ENCODE data around the gene LRRC27. TPM values are rescaled to one million over a fixed set of nuclear protein-coding genes. Genes with fewer than 3 reads are reported as not detected.

The LRRC27 gene
- polyA plus RNA-seq, 3 donors from 2014 or later: 3.8 to 8.5 (median 8.2) TPM

GRCh38 chr10:132296666-132297443 is 35.1 kb upstream of the LRRC27 start:
- Mint-ChIP-seq H3K27ac (no peak overlapping the region), H3K4me1 (peaks cover 0 to 5% of the 10 kb centered on the region in 2 donors)

GRCh38 chr10:132297526-132297925 is 34.5 kb upstream of the LRRC27 start:
- peaks cover 0 to 5% of the 10 kb centered on the region in 2 donors for H3K4me1 Mint-ChIP-seq
- peaks cover 0 to 2% (median 0%) of the 10 kb centered on the region in 6 donors for H3K9me3 Mint-ChIP-seq
- DNase-seq: no peak
- no peak overlapping the region for H3K4me3 Mint-ChIP-seq
- peaks cover 0 to 5% (median 2%) of the 10 kb centered on the region in 3 donors for H3K27me3 Mint-ChIP-seq (ENCODE audit: low read depth in 3 of 3)
- no peaks in the 10 kb centered on the region for H3K36me3 Mint-ChIP-seq
- H3K27ac Mint-ChIP-seq: no peak overlapping the region

More at GRCh38 chr10:132296666-132297443, 35.1 kb upstream of the LRRC27 start:
- DNase-seq: no peak
- no peaks in the 10 kb centered on the region for H3K36me3 Mint-ChIP-seq
- peaks cover 0 to 5% (median 2%) of the 10 kb centered on the region in 3 donors for H3K27me3 Mint-ChIP-seq (ENCODE audit: low read depth in 3 of 3)
- H3K4me3 Mint-ChIP-seq: no peak overlapping the region
- peaks cover 0 to 2% (median 0%) of the 10 kb centered on the region in 6 donors for H3K9me3 Mint-ChIP-seq

- Mint-ChIP-seq H3K4me3 (no peak overlapping the region), H3K36me3 (no peaks in the 10 kb centered on the region), H3K27me3 (ENCODE audit: low read depth in 3 of 3) (peaks cover 0 to 4% (median 2%) of the 10 kb centered on the region in 3 donors), H3K9me3 (peaks cover 0 to 2% (median 0%) of the 10 kb centered on the region in 6 donors), H3K27ac (no peak overlapping the region), H3K4me1 (peaks cover 0 to 5% of the 10 kb centered on the region in 2 donors)
- no peak for DNase-seq
Observed at GRCh38 chr10:132298038-132298881, 33.7 kb upstream of the LRRC27 start.

GRCh38 chr10:132299371-132300336 is 32.3 kb upstream of the LRRC27 start:
- no peak for DNase-seq
- Mint-ChIP-seq H3K27ac (no peak overlapping the region), H3K36me3 (no peaks in the 10 kb centered on the region), H3K27me3 (ENCODE audit: low read depth in 3 of 3) (peaks cover 0 to 4% (median 2%) of the 10 kb centered on the region in 3 donors), H3K4me3 (no peak overlapping the region), H3K4me1 (peaks cover 0 to 5% of the 10 kb centered on the region in 2 donors), H3K9me3 (no peaks in the 10 kb centered on the region)

DNA sequence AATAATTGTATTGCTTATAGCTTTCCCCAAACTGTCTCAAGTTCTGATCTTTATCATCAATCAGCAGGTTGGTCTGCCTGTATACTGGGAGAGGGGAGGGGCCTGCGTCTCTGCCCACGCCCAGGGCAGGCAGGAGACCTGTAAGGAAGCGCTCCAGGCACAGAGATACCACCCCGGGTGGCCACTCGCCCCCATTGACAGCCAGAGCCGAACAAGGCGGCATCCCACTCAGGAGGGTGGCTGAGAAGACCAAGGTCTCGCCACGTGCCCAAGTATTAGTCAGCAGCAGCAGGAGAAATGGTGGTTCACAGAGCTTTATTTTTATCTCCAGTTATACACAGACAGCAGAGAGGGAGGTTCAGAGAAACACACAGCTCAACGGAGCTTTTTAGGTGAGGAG is 31.4 kb upstream of the LRRC27 start:
- H3K4me3 Mint-ChIP-seq: no peak overlapping the region
- H3K4me1 Mint-ChIP-seq: peaks cover 0 to 1% of the 10 kb centered on the region in 2 donors
- peaks cover 0 to 4% (median 2%) of the 10 kb centered on the region in 3 donors for H3K27me3 Mint-ChIP-seq (ENCODE audit: low read depth in 3 of 3)
- no peaks in the 10 kb centered on the region for H3K9me3 Mint-ChIP-seq
- peak overlapping the region in 1 of 6 donors; percentile 46 for H3K27ac Mint-ChIP-seq
- no peak for DNase-seq
- H3K36me3 Mint-ChIP-seq: no peaks in the 10 kb centered on the region

DNA sequence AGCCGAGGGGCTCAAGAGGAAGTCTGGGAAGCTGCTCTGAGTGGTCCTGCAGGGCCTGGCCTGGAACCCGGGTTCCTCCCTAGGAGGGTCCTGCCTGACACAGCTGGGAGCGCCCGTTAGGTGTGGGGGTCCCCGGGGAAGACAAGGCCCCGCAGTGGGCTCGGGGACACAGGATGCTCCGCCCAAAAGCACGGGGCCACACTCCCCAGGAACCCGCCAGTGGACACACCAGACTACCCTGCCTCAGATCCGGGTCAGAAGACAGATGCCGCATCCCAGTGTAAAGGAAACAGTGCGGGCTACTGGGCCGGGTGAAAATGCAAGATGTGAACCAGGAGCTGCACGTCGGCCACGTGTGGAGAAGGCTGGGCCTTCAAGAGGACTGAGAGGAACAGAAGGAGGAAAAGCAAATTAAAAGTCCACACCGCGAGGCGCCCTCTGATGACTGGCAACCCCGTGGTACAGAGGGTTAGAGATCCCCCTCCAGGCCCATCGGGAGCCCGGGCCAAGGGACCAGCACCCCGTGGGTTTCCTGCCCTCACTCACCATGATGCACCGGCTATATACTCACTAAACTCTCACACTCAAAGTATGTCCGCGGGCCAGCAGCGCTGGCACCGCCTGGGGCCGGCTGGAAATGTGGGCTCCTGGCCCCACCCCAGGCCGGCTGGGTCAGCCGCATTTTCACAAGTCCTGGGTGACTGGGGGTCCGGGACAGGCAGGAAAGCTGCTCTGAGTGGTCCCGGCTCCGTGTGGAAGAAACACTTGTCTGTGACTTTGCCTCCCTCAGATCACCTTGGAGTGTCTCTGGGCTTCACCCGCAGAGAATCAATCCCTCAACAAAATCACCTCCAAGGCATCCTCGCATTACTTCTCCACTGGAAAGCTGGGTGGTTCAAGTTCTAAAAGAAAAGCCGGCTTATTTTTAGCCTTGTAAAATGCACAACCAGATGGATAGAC is 30.3 kb upstream of the LRRC27 start:
- Mint-ChIP-seq H3K4me1 (peaks cover 10 to 12% of the 10 kb centered on the region in 2 donors), H3K36me3 (no peaks in the 10 kb centered on the region), H3K4me3 (no peak overlapping the region), H3K27ac (no peak overlapping the region), H3K9me3 (no peaks in the 10 kb centered on the region), H3K27me3 (ENCODE audit: low read depth in 3 of 3) (peaks cover 0 to 6% (median 2%) of the 10 kb centered on the region in 3 donors)
- no peak for DNase-seq

DNA sequence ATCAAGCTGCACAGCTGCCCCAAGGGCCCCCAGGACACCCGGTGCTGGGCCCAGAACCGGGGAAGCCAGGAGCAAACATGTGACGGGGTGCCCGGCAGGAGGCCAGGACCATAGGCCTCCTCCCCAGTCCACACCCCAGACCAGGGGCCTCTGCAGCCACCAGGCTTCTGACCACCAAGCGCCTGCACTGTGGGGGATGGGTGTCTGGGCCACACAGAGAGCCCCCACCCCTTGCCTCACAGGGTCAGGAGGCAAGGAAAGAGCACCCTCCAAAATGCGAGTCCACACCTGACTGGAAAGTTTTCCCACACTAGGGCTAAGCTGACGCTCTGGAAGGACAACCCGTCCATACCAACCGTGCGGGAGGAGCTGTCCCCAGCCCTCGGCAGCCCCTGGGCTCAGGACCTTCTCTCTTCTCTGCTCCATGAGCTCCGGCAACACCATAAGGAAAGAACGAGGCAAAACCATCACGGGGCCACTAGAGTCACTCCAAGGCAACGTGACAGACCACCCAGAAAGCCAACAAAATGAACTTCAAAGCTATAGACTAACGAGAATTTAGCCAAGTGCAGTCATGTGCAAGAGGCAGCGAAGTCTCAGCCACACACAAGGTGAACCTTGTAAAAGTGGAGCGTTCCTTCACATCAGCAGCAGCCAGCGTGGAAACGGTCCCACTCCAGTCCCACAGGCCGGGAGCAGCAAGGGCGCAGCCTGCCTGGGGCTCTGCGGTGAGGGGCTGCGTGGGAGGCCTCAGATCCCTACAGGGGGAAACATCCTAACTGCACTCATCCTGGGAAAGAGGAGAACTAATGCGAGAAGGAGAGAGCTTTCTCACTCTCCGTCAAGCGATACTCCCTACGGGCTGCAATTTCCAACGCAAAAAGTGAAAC is 29.3 kb upstream of the LRRC27 start:
- H3K27me3 Mint-ChIP-seq (ENCODE audit: low read depth in 3 of 3): peaks cover 0 to 4% (median 2%) of the 10 kb centered on the region in 3 donors
- H3K4me3 Mint-ChIP-seq: no peak overlapping the region
- no peak for DNase-seq

DNA sequence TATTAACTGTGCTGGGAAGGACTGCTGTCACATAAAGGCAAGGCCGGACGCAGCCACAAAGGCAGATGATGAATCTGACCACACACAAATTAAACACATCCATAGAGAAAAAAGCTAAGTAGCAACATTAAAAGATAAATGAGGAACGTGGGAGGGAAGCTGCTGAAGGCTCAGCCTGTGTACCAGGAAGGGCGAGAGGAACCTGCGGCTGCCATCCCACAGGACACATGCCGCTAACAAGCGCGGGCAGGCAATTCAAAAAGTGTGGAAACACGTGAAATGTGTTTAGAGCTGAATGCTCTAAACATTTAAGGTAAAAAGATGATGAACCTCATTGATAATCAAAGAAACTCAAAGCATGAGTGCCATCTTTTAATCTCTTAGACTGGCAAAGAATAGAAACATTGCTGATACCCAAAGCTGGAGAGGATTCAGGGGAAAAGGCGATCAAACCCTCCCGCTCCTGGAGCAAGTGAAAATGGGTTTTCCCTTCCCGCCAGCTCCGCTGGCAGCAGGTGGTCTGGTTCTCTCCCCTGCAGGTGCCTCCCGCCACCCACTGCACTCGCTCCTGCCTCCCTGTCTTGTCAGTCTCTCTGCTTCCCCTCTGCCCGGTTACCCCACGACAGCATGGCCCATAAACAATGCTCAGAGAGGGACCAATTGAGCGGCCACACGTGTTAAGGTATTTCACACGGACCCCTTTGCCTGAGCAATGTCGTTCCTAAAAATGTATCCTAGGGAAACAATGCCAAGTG is 28.5 kb upstream of the LRRC27 start:
- Mint-ChIP-seq H3K27me3 (ENCODE audit: low read depth in 3 of 3) (peaks cover 0 to 2% (median 2%) of the 10 kb centered on the region in 3 donors), H3K4me3 (no peak overlapping the region), H3K4me1 (peaks cover 14 to 15% of the 10 kb centered on the region in 2 donors), H3K36me3 (no peaks in the 10 kb centered on the region), H3K9me3 (no peaks in the 10 kb centered on the region), H3K27ac (no peak overlapping the region)
- no peak for DNase-seq

More for the DNA sequence above, 29.3 kb upstream of the LRRC27 start:
- peaks cover 14 to 15% of the 10 kb centered on the region in 2 donors for H3K4me1 Mint-ChIP-seq
- no peak overlapping the region for H3K27ac Mint-ChIP-seq
- H3K9me3 Mint-ChIP-seq: no peaks in the 10 kb centered on the region
- no peaks in the 10 kb centered on the region for H3K36me3 Mint-ChIP-seq

- Mint-ChIP-seq H3K36me3 (no peaks in the 10 kb centered on the region), H3K4me3 (peak overlapping the region in 3 of 5 donors; percentile 45 to 56 (median 45)), H3K27me3 (ENCODE audit: low read depth in 3 of 3) (peaks cover 0 to 6% (median 3%) of the 10 kb centered on the region in 3 donors), H3K4me1 (peaks cover 14 to 17% of the 10 kb centered on the region in 2 donors), H3K27ac (no peak overlapping the region), H3K9me3 (no peaks in the 10 kb centered on the region)
- no peak for DNase-seq
Observed at GRCh38 chr10:132304756-132305509, 27.1 kb upstream of the LRRC27 start.

DNA sequence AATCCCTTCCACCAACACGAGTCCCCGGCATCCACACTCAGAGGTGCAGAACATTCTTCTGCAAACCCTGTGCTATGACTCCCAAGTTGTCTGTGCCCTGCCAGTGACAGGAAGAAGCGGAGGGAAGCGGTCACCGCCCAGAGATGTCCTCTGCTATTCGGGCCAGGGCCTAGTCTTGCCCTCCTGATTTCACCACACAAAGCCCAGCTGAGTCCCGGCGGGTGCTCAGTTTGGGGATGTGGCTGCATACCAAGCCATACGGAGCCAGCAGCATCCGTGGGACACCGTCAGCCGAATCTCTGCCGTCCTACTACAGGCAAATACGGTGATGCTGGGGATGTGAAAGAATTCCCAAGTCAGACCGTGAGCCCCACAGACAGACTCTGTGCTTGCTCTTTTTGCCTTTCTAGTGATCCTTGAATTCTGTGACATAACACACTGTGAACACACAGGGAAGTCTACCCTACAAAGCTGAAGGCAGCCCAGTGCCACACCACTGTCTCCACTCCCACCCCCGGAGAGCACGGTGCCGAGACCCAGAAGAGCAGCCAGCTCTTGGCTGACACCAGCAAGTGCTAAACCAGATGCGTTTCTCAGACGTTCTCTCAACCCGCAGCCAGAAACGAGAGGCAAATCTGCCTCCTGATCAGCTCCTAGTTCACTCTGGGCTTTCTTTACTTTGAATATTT is 26.2 kb upstream of the LRRC27 start:
- H3K36me3 Mint-ChIP-seq: no peaks in the 10 kb centered on the region
- peak overlapping the region; percentile 56 to 90 (median 85) for H3K4me3 Mint-ChIP-seq
- peaks cover 0 to 6% (median 3%) of the 10 kb centered on the region in 3 donors for H3K27me3 Mint-ChIP-seq (ENCODE audit: low read depth in 3 of 3)
- peaks cover 14 to 17% of the 10 kb centered on the region in 2 donors for H3K4me1 Mint-ChIP-seq
- no peak for DNase-seq
- H3K9me3 Mint-ChIP-seq: no peaks in the 10 kb centered on the region
- H3K27ac Mint-ChIP-seq: peak overlapping the region in 1 of 6 donors; percentile 16
